GM12872 (cell line): ENCODE results near the gene TRMT112.

ENCODE experiments used
- TF ChIP-seq, protein P1 (sequence below): IDR thresholded peaks from 3 replicates; pipeline ENCODE4 v1.5.1; 2011; ENCODE audit warnings: low read depth, mild to moderate bottlenecking, low read length, moderate library complexity; ENCODE audit not compliant: insufficient read depth

TRMT112 gene

DNA sequence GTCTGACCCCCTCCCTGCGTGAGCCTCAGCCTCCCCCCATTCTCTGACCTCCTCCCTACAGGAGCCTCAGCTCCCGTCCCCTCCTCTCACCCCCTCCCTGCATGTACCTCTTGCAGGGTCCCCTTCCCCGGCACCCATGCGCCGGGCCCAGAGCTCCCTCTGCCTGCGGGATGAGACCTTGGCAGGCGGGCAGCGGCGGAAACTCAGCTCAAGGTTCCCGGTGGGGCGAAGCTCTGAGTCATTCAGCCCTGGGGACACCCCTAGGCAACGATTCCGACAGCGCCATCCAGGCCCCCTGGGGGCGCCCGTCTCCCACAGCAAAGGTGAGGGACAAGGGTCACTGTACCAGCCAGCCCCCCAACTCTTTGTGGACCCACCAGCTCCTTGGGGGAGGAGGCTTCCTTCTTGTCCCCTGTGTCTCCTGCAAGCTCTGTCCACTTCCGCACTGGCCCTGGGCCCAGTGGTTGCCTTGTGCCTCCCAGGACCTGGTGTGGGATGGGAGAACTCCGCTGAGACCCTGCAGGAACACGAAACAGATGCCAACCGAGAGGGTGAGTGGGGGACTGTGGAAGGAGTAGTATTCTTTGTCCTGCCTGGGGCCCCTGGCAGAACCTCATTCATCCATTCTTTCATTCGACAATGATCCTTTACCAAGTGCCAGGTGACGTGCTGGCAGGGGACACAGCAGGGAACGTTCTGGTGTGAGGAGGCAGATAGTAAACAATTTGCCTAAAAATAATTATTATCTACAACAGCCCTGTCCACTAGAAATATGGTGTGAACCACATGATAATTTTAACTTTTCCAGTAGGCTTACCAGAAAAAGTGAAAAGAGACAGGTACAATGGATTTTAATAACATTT is 38.0 kb upstream of the TRMT112 start:
- TF ChIP-seq, protein P1, sequence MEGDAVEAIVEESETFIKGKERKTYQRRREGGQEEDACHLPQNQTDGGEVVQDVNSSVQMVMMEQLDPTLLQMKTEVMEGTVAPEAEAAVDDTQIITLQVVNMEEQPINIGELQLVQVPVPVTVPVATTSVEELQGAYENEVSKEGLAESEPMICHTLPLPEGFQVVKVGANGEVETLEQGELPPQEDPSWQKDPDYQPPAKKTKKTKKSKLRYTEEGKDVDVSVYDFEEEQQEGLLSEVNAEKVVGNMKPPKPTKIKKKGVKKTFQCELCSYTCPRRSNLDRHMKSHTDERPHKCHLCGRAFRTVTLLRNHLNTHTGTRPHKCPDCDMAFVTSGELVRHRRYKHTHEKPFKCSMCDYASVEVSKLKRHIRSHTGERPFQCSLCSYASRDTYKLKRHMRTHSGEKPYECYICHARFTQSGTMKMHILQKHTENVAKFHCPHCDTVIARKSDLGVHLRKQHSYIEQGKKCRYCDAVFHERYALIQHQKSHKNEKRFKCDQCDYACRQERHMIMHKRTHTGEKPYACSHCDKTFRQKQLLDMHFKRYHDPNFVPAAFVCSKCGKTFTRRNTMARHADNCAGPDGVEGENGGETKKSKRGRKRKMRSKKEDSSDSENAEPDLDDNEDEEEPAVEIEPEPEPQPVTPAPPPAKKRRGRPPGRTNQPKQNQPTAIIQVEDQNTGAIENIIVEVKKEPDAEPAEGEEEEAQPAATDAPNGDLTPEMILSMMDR = peak; percentile 65

DNA sequence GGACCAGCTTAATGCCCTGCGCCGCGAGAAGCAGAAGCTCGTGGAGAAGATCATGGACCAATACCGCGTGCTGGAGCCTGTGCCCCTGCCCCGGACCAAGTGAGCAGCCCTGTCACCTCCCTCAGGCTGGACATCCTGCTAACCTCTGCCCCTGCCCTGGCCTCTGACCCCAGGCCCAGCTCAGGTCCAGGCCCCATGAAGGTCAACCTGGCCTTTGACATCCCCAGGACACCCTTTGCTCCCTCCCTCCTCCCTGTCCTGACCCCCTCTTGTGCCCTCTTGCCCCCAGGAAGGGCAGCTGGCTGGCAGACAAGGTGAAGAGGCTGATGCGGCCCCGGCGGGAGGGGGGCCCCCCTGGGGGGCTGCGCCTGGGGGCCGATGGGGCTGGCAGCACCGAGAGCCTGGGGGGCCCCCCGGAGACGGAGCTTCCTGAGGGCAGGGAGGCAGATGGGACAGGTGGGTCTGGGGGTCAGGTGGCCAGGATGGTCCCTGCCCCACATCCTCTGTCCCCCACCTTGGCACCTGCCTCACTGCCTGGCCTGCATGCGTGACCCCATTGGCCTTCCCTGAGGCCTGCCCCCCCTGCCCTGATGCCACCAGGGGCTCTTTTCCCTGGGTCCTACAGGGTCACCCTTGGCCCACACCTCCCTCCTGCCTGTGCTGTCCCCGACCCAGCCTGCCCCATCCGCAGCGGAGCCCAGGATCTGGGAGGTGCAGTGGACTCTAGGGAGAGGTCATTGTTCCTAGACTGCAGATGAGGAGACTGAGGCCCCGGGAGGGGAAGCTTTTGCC is 36.6 kb upstream of the TRMT112 start:
- TF ChIP-seq, protein P1 = no peak

DNA sequence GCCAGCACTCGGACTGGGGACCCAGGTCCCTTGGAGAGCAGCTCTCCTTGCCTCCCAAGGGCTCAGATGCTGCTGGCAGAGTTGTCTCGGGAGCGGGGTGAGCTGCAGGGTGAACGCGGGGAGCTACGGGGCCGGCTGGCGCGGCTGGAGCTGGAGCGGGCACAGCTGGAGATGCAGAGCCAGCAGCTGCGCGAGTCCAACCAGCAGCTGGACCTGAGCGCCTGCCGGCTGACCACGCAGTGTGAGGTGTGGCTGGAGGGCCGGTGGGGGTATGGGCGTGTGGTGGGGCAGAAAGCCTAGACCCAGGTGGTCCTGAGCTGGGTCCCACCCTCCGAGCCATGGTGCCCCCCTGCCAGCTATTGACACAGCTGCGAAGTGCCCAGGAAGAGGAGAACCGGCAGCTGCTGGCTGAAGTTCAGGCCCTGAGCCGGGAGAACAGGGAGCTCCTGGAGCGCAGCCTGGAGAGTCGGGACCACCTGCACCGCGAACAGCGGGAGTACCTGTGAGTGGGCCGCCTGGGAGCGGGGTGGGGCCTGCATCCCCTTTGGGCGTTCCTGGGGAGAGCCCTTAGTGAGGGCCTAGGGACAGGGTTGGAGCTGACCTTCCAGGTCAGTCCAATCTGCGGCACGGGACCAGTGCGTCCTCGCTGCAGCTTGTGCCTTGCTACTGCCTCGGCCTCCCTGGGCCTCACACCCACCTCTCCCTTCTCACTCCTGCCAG is 35.8 kb upstream of the TRMT112 start:
- TF ChIP-seq, protein P1 = no peak

DNA sequence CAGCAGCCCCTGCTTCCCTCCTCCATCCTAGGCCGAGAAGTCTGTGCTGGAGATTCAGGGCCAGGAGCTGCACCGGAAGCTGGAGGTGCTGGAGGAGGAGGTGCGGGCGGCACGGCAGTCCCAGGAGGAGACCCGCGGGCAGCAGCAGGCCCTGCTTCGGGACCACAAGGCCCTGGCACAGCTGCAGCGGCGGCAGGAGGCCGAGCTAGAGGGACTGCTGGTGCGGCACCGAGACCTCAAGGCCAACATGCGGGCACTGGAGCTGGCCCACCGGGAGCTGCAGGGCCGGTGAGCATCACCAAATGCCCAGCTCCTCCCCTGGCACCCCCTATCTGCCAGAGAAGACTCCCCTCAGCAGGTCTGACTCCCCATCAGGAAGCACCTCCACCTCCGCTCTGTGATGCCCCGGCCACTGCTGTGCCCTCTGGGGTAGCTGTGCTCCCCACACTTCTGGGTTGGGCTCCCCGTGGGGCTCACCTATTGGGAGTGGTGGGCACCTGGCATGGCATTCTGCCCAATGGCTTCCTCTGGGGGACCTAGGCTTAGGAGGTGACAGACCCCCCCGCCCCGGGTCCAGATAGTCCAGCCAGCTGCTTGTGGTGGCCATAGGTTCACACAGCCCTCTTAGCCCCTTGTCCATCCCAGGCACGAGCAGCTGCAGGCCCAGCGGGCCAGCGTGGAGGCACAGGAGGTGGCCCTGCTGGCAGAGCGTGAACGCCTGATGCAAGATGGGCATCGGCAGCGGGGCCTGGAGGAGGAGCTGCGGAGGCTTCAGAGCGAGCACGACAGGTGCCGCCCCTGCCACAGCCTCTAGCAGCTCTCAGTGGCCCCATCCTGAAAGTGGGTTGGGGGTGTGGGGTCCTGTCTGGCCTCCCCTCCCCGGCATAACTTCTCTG is 35.0 kb upstream of the TRMT112 start:
- TF ChIP-seq, protein P1 = no peak

DNA sequence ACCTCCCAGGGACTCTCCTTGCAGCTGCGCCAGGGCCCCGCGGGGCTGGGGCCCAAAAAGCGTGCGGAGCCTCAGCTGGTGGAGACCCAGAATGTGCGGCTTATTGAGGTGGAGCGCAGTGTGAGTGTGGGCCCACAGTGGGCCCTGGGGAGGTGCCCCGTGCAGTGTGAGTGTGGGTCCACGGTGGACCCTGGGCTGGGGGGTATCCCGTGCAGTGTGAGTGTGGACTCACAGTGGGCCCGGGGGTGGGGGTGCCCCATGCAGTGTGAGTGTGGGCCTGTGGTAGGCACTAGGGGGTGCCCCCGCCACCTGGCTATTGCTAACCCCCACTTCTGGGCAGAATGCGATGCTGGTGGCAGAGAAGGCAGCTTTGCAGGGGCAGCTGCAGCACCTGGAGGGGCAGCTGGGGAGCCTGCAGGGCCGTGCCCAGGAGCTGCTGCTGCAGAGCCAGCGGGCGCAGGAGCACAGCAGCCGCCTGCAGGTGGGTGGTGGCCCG is 33.8 kb upstream of the TRMT112 start:
- TF ChIP-seq, protein P1 = no peak

DNA sequence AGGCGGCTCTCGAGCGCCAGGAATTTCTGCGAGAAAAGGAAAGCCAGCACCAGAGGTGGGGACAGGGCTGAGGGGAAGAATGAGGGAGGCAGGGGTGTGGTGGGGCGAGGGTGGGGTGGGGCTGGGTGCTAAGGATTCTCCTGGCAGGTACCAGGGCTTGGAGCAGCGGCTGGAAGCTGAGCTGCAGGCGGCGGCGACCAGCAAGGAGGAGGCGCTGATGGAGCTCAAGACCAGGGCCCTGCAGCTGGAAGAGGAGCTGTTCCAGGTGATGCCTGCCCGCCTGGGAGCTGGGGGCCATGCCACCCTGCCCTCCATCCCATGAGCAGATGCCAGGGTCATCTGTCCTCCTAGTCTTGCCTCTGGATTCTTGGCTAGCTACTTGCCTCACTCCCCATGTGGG is 32.0 kb upstream of the TRMT112 start:
- TF ChIP-seq, protein P1 = no peak
